DOHH2 (cell line): ENCODE results near the gene JAK1.

Experiments used
- EZH2phosphoT487 ChIP-seq: fragments of 200-600 bp; sonication (generic); IDR thresholded peaks from 2 replicates; pipeline ENCODE4 v1.6.1; 2017; ENCODE audit warnings: borderline replicate concordance, mild to moderate bottlenecking, antibody characterized with exemption, low read length, moderate library complexity, mixed read lengths
- TF ChIP-seq, protein P1 (sequence below): fragments of 200-600 bp; sonication (generic); IDR thresholded peaks from one replicate; pipeline ENCODE4 v1.5.1; 2014; ENCODE audit warnings: antibody characterized with exemption, mild to moderate bottlenecking, low read depth, low read length; ENCODE audit not compliant: poor library complexity, severe bottlenecking

DNA sequence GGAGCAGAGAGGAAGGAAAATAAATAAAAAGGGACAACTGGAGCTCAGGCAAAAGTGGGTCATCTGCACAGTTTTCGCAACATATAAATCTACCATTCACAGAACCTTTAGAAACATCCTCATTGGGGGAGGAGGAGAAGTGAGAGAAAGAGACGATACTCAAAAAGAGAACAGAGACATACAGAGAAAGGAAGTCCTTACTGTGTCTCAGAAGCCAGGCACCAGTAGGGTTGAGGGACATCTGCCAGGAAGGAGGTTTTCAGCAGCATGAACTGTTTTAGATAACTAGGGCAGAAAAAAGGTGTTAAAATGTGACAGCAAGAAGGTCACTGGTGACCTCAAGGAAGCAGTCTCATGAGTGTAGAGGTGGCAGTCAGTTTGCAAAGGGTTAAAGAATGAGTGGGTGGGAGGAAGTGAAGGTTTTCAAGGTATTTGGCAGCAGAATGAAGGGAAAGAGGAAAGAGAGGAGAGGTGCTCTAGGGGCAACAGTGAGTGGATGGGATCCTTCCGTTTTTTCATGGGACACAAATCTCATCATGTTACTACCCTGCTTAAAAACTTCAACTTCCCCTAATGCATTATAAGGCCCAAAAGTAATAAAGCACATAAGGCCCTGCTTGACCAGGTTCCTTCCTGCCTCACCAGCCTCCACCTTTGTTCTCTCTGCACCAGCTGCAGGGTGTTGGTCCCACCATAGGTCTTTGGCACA lies 9.5 kb downstream of the JAK1 start:
- TF ChIP-seq, protein P1, sequence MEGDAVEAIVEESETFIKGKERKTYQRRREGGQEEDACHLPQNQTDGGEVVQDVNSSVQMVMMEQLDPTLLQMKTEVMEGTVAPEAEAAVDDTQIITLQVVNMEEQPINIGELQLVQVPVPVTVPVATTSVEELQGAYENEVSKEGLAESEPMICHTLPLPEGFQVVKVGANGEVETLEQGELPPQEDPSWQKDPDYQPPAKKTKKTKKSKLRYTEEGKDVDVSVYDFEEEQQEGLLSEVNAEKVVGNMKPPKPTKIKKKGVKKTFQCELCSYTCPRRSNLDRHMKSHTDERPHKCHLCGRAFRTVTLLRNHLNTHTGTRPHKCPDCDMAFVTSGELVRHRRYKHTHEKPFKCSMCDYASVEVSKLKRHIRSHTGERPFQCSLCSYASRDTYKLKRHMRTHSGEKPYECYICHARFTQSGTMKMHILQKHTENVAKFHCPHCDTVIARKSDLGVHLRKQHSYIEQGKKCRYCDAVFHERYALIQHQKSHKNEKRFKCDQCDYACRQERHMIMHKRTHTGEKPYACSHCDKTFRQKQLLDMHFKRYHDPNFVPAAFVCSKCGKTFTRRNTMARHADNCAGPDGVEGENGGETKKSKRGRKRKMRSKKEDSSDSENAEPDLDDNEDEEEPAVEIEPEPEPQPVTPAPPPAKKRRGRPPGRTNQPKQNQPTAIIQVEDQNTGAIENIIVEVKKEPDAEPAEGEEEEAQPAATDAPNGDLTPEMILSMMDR: no peak
- no peak for TF ChIP-seq EZH2phosphoT487
